ENCODE results near the gene ROS1. TPM values are rescaled to one million over a fixed set of nuclear protein-coding genes. Genes with fewer than 3 reads are reported as not detected.

ROS1 gene
- total RNA-seq: 0.07 TPM in 2 replicates

GRCh38 chr6:117425431-117426153 is at the start of gene ROS1:
Gene ROS1, minus strand, starts transcription at chr6:117425942. Its CDS starts 286 bp downstream, at chr6:117425656.

GRCh38 chr6:117265410-117266256 is 160.1 kb downstream of the ROS1 start, which contains the start of gene VGLL2:
Gene VGLL2, plus strand, starts transcription at chr6:117265558. Its CDS starts 206 bp downstream, at chr6:117265764.

Other genes starting within 250 kb of the ROS1 start
- not detected in 2 replicates for gene VGLL2, start 160.4 kb downstream of the ROS1 start, total RNA-seq
- 39.2 and 54.2 TPM in 2 replicates for gene DCBLD1, start 56.7 kb upstream of the ROS1 start, total RNA-seq
- gene GOPC, start 176.6 kb upstream of the ROS1 start, total RNA-seq: 51.5 and 56.3 TPM in 2 replicates
- gene NUS1, start 249.5 kb upstream of the ROS1 start, total RNA-seq: 22.9 and 30.0 TPM in 2 replicates